ENCODE measurements around the gene TMC1.

DNA sequence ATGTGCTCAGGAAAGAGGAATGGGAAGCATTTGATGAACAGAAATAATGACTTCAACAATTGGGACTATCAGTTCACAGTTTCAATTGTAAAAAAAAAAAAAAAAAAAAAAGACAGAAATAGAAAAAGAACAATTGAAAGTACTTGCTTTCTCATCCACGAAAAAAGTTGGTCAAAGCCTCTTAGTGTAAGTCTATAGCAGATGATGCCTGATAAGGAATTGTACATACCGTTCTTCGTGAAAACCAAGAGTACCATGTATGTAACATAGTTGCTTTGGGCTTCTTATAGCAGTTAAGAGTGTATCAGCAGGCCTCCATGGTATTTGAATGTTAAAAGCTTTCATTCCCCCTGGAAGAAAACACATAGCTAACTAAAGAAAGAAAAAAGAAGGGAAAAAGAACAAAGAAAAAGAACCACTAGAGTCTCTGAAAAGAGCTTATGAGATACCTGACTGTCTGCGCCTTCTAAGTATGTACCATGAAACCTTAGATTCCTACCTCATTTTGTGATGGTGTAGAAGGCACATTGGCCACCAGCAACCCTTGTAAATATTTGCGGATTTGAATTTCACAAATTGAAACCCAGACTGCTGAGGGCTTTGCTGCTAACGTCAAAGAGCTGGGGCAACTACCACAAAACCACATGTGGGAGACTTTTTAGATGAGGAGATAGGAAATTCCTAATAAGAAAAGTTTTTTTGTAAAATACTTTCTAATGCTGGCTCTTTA lies 75.2 kb downstream of the TMC1 start:
- TF ChIP-seq, protein P1, sequence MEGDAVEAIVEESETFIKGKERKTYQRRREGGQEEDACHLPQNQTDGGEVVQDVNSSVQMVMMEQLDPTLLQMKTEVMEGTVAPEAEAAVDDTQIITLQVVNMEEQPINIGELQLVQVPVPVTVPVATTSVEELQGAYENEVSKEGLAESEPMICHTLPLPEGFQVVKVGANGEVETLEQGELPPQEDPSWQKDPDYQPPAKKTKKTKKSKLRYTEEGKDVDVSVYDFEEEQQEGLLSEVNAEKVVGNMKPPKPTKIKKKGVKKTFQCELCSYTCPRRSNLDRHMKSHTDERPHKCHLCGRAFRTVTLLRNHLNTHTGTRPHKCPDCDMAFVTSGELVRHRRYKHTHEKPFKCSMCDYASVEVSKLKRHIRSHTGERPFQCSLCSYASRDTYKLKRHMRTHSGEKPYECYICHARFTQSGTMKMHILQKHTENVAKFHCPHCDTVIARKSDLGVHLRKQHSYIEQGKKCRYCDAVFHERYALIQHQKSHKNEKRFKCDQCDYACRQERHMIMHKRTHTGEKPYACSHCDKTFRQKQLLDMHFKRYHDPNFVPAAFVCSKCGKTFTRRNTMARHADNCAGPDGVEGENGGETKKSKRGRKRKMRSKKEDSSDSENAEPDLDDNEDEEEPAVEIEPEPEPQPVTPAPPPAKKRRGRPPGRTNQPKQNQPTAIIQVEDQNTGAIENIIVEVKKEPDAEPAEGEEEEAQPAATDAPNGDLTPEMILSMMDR (IDR thresholded peaks at IDR 0.05): no peak
- TF ChIP-seq EZH2 (IDR thresholded peaks at IDR 0.05): no peak

Measured in neural progenitor cell (in vitro differentiated cells).